Limb (tissue), 2 donors: ENCODE data around the gene TOPBP1.
"Not testable (repeated sequence)": the region's sequence is repeated elsewhere in the genome, so short reads cannot be mapped to it uniquely, and the experiment has no call there.

Source experiments
- DNase-seq, 2 donors: peaks; one replicate each; pipeline ENCODE4 v3.0.0-alpha.2; 2016; ENCODE audit errors: extremely low spot score in 2 of 2

TOPBP1 gene

DNA sequence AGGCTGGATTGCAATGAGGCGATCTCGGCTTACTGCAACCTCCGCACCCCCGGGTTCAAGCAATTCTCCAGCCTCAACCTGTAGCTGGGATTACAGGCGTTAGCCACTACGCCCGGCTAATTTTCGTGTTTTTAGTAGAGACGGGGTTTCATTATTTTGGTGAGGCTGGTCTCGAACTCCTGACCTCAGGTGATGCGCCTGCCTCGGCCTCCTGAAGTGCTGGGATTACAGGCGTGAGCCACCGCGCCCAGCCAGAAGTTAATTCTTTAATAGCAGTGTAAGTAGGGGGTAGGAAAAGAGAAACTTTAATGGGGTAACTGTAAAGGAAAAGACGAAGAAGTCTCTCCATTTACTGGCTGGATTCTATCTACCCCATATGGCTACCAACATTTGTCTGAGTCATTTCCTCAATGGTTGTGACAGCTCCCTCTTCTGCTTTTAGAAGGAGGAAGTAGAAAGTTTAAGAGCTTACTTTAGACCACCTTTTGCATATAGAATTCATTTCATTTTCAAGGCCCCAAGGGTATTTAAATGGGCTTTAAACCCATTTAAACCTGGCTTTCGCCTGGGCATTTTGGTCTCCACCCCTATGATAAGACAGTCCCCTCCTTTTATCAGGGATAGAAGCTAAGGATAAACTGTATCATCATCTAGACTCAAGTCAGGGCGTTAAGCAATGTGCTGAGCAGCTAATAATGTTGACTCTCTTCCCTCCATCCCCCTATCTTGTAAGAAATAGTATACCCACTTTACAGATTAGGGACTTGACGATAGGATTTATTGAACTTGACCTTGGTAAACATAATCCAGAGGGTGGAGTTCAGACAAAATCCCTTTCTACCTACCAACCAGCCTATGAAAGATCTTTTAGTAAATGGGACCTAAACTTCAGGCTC is 89.3 kb downstream of the TOPBP1 start:
- no peak for DNase-seq

GRCh38 chr3:133570937-133571320 is 90.8 kb downstream of the TOPBP1 start:
- DNase-seq, result no peak

DNA sequence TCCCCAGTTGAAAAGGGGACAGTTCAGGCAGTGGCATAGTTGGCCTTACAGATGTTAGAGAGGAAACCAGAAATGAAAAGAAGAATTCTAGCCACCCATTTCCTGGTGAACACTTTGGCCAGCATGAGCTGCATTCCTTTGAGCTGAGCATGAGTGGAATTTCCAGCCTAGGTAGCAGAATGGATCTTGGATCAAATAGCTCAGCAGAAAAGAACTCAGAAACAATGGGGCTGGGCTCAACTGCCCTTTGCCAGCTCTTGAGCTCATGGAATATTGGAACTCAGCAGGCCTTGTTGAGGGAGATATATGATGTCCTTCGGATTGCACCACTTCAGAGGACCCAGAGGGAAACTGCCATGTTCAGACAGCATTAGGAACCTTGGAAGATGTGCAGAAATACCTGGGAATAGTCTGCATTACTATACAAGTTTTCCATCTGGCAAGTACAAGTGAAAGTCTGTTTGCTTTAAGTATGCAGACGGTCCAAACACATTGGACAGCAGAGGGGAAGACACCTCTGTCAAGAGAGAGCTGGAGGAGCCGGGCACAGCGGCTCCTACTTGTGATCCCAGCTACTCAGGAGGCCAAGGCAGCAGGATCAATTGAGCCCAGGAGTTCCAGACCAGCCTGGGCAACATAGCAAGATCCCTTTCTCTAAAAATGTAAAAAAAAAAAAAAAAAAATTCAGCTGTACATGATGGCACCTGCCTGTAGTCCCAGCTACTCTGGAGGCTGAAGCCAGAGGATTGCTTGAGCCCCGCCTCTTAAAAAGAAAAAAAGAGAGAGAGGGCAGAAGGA is 91.4 kb downstream of the TOPBP1 start:
- peak in 1 of 2 donors; percentile 34 for DNase-seq

GRCh38 chr3:133568294-133569014 is 93.3 kb downstream of the TOPBP1 start:
- no peak for DNase-seq

DNA sequence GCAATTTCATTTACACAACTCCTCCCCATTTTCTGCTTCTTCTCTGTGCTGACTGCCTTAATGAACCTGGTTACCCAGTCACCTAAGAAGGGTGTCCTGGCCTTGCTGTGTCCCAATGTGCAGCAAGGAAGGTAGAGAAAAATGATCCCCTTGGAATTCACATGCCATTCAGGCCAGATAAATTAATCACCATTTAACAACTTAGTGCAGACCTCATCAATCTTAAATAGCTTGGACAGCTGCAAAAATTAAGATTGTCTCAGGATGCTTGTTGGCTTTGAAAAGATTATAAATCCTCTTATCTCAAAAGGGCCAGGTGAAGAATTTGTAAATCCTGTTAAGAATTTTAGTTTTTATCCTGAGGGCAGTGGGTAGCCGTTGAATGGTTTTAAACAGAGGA is 97.9 kb downstream of the TOPBP1 start:
- no peak for DNase-seq

DNA sequence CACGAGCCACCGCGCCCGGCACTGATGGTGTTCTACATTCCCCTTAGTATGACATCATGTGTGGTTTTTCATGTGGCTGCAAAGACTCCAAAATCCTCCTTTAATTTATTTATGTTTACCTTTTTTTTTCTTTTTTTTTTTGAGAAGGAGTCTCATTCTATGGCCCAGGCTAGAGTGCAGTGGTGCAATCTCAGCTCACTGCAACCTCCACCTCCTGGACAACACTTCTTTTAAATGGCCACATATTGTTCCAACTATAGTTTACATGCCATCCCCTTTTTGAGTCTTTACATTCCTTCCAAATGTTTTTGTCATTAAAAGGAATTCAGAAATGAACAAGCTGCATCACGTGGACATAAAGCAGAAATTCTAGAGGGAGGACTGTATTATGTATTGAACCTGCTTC is 98.6 kb downstream of the TOPBP1 start:
- no peak for DNase-seq

DNA sequence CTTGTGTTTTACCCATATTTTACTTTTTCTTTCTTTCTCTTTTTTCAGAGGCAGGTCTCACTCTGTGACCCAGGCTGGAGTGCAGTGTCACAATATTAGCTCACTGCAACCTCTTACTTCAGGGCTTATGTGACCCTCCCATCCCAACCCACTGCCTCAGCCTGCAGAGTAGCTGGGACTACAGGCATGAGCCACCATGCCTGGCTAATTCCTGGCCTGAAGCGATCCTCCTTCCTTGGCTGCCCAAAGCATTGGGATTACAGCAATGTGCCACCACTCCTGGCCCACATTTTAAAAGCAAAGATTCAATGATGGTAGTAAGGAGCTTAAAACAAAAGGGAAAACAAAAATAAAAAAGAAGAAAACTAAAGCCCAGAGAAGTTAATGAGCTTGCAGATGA is 99.4 kb downstream of the TOPBP1 start:
- no peak for DNase-seq

- no peak for DNase-seq
These were observed 100.1 kb downstream of the TOPBP1 start for GRCh38 chr3:133561679-133562078.

- not testable (repeated sequence) for DNase-seq
These were observed 110.2 kb downstream of the TOPBP1 start for GRCh38 chr3:133551589-133551988.
